ENCODE measurements around the gene DLGAP5.

DLGAP5 gene

DNA sequence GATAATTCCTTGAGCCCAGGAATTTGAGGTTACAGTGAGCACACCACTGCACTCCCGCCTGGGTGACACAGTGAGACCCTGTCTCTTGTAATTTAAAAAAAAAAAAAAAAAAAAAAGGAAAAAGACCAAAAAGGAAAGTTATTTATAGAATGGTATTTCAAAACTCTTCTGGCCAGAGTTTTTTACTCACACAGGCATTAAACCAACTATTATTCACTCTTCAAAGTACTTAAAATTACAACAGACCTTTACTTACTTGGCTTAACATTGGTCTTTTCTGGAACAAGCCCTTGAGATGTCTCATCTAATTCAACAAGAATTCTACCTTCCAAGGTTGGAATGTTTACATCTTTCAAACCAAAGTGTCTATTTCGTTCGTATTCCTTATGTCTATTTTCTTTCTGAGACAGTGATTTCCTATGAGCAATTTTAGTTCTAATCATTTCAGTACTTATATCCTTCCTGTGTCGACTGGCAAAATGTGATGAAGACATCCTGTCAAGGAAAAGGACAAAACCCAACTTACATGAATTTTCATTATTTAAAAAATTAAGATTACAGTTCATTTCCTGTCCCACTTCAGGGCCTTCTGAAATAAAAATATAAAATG, 2.6 kb downstream of the DLGAP5 start:
- in situ Hi-C loops (cut with HindIII; ENCODE audit: low sequenced_read_pairs): no loop called here

- in situ Hi-C loops (cut with HindIII; ENCODE audit: low sequenced_read_pairs): no loop called here
Observed at GRCh38 chr14:55180434-55180833, 11.0 kb downstream of the DLGAP5 start.

DNA sequence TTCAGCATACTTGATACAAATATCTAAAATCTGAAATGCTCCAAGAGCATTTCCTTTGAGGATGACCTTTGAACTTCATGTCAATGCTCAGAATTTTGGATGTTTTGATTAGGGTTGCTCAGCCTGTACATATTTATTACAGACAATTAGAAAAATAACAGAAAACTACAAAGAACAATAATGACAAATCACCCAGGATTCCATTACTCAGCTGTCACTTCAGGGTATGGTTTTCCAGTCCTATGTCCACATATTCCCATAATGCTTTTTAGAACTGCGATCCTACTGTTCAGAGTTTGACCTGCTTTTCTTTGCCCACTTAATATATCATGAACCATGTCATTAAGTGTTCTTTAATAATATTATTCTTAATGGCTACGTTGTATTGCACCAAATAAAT, 11.4 kb downstream of the DLGAP5 start:
- in situ Hi-C loops (cut with HindIII; ENCODE audit: low sequenced_read_pairs): no loop called here

GRCh38 chr14:55170526-55170925, 20.9 kb downstream of the DLGAP5 start:
- in situ Hi-C loops (cut with HindIII; ENCODE audit: low sequenced_read_pairs): no loop called here

- in situ Hi-C loops (cut with HindIII; ENCODE audit: low sequenced_read_pairs): no loop called here
Observed at GRCh38 chr14:55160989-55161388, 30.4 kb downstream of the DLGAP5 start.

- in situ Hi-C loops (cut with HindIII; ENCODE audit: low sequenced_read_pairs): no loop called here
Observed at GRCh38 chr14:55158412-55158811, 33.0 kb downstream of the DLGAP5 start.

DNA sequence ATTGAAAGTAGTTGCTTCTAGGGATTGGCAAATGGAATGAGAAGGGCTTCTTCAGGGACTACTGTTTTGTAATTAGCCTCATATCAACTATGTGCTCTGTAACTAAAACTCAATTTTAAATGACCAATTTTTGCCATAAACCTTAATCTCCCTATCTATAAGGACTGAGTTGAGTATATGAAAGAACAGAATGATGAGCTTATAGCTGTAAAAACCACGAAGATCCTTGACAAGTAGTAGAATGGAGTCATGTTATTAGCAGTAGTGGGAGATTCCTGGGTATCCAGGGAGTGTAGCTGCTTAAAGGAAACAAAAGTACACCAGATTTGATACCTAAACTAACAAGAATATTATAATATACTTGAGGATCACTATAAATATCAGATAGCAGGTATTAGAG, 34.3 kb downstream of the DLGAP5 start:
- in situ Hi-C loops (cut with HindIII; ENCODE audit: low sequenced_read_pairs): no loop called here

GRCh38 chr14:55153951-55154350, 37.4 kb downstream of the DLGAP5 start:
- in situ Hi-C loops (cut with HindIII; ENCODE audit: low sequenced_read_pairs): loop anchor here (5.0 kb wide), 1 partner anchor 87 kb away; no protein-coding TSS in a partner anchor

DNA sequence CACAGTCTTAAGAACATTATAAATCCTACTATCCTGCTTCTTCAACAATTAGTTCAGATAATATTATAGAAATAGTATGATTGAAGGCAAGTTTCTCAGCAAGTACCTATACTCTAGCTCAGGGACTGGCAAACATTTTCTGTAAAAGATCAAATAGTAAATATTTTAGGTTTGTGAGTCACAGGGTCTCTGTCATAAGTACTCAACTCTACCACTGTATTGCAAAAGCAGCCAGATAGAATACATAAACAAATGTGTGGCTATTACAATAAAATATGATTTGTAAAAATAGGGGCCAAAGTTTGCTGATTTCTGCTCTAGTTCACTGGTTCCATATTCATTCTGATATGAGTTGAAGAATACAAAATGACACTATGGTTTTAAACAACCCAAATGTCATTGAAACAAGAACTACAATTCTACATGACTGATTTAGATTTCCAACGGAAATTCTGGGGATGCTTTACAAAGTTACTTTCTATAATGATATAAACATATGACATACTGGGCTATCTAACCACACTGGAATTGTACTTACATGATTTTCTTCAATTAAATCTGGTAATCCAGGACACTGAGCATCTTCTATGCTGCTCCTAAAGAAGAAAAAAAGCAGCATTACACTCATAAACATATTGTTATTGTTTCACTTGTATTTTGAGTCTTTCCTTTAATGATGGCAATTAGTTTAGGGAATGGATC, 39.2 kb downstream of the DLGAP5 start:
- in situ Hi-C loops (cut with HindIII; ENCODE audit: low sequenced_read_pairs): loop anchor here (5.0 kb wide), 1 partner anchor 85 kb away; no protein-coding TSS in a partner anchor

DNA sequence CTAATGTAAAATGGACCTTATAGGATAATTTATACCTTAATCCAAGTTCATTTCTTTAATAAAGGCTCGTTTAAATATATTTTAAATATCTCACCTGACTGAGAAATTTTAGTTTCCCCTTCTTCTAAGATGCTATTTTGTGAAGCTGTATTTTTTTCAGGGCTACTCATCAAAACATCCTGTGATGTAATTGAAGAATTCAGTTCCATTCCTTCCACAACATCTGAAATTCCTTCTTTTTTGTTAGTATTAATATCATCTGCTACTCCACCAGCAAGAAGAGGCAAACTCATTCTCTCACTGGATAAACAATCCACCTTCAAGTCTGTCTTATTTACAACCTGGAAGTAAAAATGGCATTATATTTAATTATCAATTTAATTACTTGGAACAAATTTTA, 39.8 kb downstream of the DLGAP5 start:
- in situ Hi-C loops (cut with HindIII; ENCODE audit: low sequenced_read_pairs): loop anchor here (5.0 kb wide), 1 partner anchor 84 kb away; no protein-coding TSS in a partner anchor

- in situ Hi-C loops (cut with HindIII; ENCODE audit: low sequenced_read_pairs): no loop called here
Observed at GRCh38 chr14:55146425-55146824, 45.0 kb downstream of the DLGAP5 start.

DNA sequence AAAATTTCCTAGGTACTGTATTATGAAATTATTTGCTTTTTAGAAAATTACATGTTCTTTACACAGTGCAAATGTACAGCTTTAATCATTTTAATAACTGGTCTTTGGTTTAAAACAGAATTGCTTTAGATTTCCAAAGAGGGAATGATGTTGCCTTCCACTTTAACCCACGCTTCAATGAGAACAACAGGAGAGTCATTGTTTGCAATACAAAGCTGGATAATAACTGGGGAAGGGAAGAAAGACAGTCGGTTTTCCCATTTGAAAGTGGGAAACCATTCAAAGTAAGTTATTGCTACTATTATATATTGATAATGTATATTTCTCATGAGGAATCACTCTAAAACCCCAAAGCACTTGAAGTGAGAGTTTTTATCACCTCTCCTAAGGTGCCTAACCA, 48.9 kb downstream of the DLGAP5 start:
- in situ Hi-C loops (cut with HindIII; ENCODE audit: low sequenced_read_pairs): no loop called here

- in situ Hi-C loops (cut with HindIII; ENCODE audit: low sequenced_read_pairs): no loop called here
Observed at GRCh38 chr14:55141825-55142224, 49.6 kb downstream of the DLGAP5 start.

- in situ Hi-C loops (cut with HindIII; ENCODE audit: low sequenced_read_pairs): no loop called here
Observed at GRCh38 chr14:55139696-55140509, 51.5 kb downstream of the DLGAP5 start.

GRCh38 chr14:55139141-55139540, 52.2 kb downstream of the DLGAP5 start:
- in situ Hi-C loops (cut with HindIII; ENCODE audit: low sequenced_read_pairs): no loop called here

DNA sequence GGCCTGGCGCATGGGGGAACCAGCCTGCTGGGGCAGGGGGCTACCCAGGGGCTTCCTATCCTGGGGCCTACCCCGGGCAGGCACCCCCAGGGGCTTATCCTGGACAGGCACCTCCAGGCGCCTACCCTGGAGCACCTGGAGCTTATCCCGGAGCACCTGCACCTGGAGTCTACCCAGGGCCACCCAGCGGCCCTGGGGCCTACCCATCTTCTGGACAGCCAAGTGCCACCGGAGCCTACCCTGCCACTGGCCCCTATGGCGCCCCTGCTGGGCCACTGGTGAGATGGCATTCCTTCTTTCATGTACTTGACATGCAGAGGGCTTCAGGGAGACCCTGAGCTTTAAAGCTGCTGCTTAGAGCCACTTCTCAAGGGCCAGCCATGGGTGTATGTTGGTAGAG, 53.3 kb downstream of the DLGAP5 start:
- in situ Hi-C loops (cut with HindIII; ENCODE audit: low sequenced_read_pairs): no loop called here

DNA sequence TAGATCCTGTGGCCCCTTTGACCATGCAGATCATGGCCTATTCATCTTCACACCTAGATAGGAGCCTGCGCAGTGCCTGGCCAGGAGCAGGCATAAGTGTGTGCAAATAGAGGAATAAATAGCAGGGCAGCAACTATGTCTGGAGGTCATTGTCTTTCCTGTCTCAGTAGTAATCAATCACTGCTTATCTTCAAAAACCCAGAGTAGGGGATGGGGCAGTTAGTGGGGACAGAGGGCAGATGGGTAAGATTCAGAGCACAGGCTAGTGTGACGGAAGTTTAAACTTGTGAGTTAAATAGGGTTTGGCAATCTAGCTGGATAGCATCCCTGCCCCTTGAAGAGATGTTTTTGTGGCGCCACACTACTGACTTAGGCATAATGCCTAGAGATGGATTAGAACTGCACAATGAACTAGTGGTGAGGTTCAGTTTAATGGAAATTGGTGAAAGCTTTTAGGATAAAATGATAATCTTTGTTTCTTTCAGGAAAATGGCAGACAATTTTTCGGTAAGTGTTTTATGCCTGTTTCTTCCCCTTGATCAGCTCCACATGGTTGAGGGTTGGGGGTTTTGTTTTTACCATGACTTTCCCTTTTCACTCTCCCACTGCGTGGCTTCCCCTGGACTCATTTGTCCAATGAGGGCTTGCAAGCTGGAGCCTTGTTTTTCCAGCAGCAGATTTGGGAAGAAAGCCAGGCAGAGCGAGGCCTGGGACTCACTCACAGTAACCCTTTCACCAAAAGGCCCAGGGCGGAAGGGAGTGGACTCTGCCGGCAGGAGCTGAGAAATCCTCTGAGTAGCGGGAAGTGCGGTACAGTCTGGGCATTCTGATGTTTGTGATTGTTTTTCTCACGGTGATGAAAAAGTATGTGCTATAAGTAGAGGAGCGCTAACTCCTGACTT, 54.2 kb downstream of the DLGAP5 start:
- in situ Hi-C loops (cut with HindIII; ENCODE audit: low sequenced_read_pairs): no loop called here

DNA sequence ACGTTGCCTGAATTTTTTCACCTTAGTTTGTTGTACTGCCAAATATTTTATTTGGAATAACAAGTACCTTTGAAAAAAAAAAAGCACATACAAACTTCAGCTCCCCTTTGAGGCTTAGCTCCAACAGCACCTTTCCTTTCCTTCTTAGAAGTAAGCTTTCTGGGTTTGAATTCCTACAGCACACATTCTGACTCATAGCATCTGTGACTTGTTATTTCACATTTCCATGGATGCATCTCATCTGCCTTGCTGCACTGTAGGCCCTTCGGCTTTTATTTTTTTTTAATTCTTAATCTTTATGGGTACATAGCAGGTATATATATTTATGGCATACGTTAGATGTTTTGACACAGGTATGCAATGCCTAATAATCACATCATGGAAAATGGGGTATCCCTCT, 55.1 kb downstream of the DLGAP5 start:
- in situ Hi-C loops (cut with HindIII; ENCODE audit: low sequenced_read_pairs): no loop called here

- in situ Hi-C loops (cut with HindIII; ENCODE audit: low sequenced_read_pairs): no loop called here
Observed at GRCh38 chr14:55133416-55133815, 58.0 kb downstream of the DLGAP5 start.

DNA sequence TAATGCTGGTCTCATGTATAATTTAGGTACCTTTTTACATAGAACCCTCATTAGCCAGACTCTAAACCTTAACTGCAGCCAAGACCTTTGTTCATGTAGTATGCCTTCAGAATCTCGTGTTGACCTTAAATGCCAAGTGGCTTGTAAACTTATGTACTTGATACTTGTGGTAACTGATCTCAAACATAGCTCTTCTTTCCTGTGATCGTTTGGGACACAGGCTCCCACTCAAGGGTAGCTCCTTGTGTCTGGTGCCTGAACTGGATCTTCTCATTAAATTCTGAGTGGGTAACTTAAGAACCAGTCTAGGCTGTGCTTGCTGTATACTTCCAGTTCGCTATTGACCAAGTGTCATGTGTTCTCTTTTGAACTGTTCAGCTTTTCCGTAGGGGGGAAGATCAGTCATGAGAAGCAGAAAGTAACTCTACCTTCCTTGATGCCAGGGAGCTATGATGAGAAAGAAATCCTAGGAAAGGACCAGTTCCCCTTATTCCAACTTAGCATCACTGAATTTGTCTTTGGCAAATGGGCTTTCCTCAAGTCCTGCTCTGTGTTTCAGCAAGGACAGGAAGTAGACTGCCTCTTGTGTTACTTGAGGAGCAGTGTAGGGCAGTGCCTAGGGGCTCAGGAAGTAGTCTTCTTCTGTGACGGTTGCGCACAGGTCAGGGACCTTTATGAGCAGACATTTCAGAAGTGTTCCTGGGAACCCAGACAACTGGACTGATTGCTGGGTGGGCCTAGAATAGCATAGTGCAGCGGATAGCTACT, 59.8 kb downstream of the DLGAP5 start:
- in situ Hi-C loops (cut with HindIII; ENCODE audit: low sequenced_read_pairs): no loop called here

Measured in endothelial cell of hepatic sinusoid (primary cell).